Measurements from ENCODE around the gene KRT77.

Gene KRT77

DNA sequence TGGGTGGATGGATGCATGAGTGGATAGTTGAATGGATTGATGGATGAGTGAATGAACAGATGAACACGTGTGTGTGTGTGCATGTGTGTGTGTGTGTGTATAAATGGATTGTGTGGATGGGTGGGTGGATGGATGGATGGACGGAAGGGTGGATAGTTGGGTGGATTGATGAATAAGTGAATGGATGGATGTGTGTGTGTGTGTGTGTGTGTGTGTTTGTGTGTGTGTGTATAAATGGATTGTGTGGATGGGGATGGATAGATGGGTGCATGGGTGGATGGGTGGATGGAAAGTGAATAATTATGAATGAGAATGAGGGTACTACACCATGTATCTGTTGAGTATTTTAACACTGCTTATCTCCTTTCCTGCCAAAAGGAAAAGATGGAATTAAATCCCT, 986 bp downstream of the KRT77 start:
- no peak overlapping the region for H3K27ac ChIP-seq (ENCODE audit: low read depth, low read length)
- H3K4me1 ChIP-seq (ENCODE audit: insufficient read depth, low read length), result no peaks in the 10 kb centered on the region
- H3K9ac ChIP-seq (ENCODE audit: low read length), result no peak overlapping the region
- H3K27me3 ChIP-seq (ENCODE audit: control insufficient read depth in 1 of 2, insufficient read depth in 2 of 2, low read length in 2 of 2), result no peaks in the 10 kb centered on the region
- H3K4me3 ChIP-seq (ENCODE audit: low read depth in 1 of 2, low read length in 2 of 2), result no peak overlapping the region
- no peaks in the 10 kb centered on the region for H3K36me3 ChIP-seq (ENCODE audit: insufficient read depth, low read length)
- H3K9me3 ChIP-seq (ENCODE audit: low read length), result no peaks in the 10 kb centered on the region

DNA sequence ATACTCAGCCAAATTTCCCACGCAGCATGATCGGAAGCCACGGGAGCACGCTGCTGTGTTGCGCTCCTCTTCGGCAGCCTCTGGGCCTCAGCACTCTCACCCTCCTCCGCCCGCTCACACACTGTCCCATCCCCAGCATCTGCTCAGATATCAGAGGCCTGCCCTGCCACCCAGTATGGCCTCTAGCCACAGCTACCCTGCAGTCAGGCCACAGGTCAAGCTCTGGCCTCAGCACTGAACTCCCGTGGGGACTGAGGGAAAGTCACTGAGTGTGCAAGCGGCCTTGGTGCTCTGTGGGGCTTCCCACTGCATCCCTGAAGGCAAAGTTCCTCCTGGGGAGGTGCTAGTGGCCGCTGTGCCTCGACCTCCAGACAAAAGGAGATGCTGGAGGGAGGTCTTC, 2.0 kb downstream of the KRT77 start:
- H3K36me3 ChIP-seq (ENCODE audit: insufficient read depth, low read length), result no peaks in the 10 kb centered on the region
- no peaks in the 10 kb centered on the region for H3K27me3 ChIP-seq (ENCODE audit: control insufficient read depth in 1 of 2, insufficient read depth in 2 of 2, low read length in 2 of 2)
- no peak overlapping the region for H3K4me3 ChIP-seq (ENCODE audit: low read depth in 1 of 2, low read length in 2 of 2)
- no peaks in the 10 kb centered on the region for H3K9me3 ChIP-seq (ENCODE audit: low read length)
- no peak overlapping the region for H3K27ac ChIP-seq (ENCODE audit: low read depth, low read length)
- H3K4me1 ChIP-seq (ENCODE audit: insufficient read depth, low read length), result no peaks in the 10 kb centered on the region
- H3K9ac ChIP-seq (ENCODE audit: low read length), result no peak overlapping the region

GRCh38 chr12:52699960-52700359, 3.4 kb downstream of the KRT77 start:
- Histone ChIP-seq H3K36me3 (ENCODE audit: insufficient read depth, low read length) (no peaks in the 10 kb centered on the region), H3K4me1 (ENCODE audit: insufficient read depth, low read length) (no peaks in the 10 kb centered on the region), H3K27ac (ENCODE audit: low read depth, low read length) (no peak overlapping the region), H3K27me3 (ENCODE audit: control insufficient read depth in 1 of 2, insufficient read depth in 2 of 2, low read length in 2 of 2) (no peaks in the 10 kb centered on the region), H3K9me3 (ENCODE audit: low read length) (no peaks in the 10 kb centered on the region), H3K4me3 (ENCODE audit: low read depth in 1 of 2, low read length in 2 of 2) (no peak overlapping the region), H3K9ac (ENCODE audit: low read length) (no peak overlapping the region)

DNA sequence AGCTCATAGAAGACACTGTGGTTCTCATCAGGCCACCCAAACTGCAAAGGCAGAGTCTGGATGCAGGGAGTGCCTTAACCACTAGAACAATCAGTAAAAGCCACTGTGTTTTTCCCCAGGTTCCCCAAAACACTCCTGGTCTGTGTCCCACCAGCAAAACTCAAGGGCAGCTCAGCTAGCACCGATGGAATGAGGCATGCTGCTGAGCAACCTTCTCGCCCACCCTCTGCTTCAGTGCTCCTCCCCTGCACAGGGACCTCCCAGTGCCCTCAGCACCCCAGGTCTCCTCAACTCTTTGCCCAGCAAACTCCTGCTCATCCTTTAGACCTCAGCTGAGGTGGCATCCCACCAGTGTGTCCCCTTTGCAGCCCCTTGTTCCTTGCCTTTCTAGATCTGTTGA, 4.0 kb downstream of the KRT77 start:
- no peaks in the 10 kb centered on the region for H3K4me1 ChIP-seq (ENCODE audit: insufficient read depth, low read length)
- H3K4me3 ChIP-seq (ENCODE audit: low read depth in 1 of 2, low read length in 2 of 2), result no peak overlapping the region
- no peaks in the 10 kb centered on the region for H3K27me3 ChIP-seq (ENCODE audit: control insufficient read depth in 1 of 2, insufficient read depth in 2 of 2, low read length in 2 of 2)
- H3K9ac ChIP-seq (ENCODE audit: low read length), result no peak overlapping the region
- H3K36me3 ChIP-seq (ENCODE audit: insufficient read depth, low read length), result no peaks in the 10 kb centered on the region
- no peaks in the 10 kb centered on the region for H3K9me3 ChIP-seq (ENCODE audit: low read length)
- no peak overlapping the region for H3K27ac ChIP-seq (ENCODE audit: low read depth, low read length)

- no peak overlapping the region for H3K4me3 ChIP-seq (ENCODE audit: low read depth in 1 of 2, low read length in 2 of 2)
- no peaks in the 10 kb centered on the region for H3K4me1 ChIP-seq (ENCODE audit: insufficient read depth, low read length)
- H3K9me3 ChIP-seq (ENCODE audit: low read length), result no peaks in the 10 kb centered on the region
- H3K9ac ChIP-seq (ENCODE audit: low read length), result no peak overlapping the region
- no peak overlapping the region for H3K27ac ChIP-seq (ENCODE audit: low read depth, low read length)
- no peaks in the 10 kb centered on the region for H3K36me3 ChIP-seq (ENCODE audit: insufficient read depth, low read length)
- no peaks in the 10 kb centered on the region for H3K27me3 ChIP-seq (ENCODE audit: control insufficient read depth in 1 of 2, insufficient read depth in 2 of 2, low read length in 2 of 2)
Measured at GRCh38 chr12:52698651-52699340, 4.5 kb downstream of the KRT77 start.

GRCh38 chr12:52697058-52697582, 6.2 kb downstream of the KRT77 start:
- Histone ChIP-seq H3K27ac (ENCODE audit: low read depth, low read length) (no peak overlapping the region), H3K4me3 (ENCODE audit: low read depth in 1 of 2, low read length in 2 of 2) (no peak overlapping the region)

DNA sequence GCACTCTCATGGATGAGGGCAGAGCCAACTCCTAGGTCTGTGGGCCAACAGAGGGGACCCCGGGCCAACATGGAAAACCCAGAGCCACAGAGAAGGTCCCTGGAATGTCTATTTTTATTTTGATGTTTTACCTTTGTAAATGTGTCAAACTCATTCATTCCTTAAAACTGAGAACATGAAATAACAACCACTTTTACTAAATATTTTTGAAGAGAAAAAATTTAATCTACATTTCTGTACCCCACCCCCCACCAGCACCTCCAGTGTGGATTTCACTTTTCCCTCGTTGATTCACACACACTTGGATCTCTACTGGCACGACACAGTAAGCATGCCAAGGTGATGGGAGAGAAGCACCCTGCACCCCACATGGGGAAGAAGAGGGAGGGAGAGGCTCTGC, 6.7 kb downstream of the KRT77 start:
- H3K27me3 ChIP-seq (ENCODE audit: control insufficient read depth in 1 of 2, insufficient read depth in 2 of 2, low read length in 2 of 2), result peaks cover 0 to 8% of the 10 kb centered on the region in 2 donors
- H3K36me3 ChIP-seq (ENCODE audit: insufficient read depth, low read length), result no peaks in the 10 kb centered on the region
- no peak overlapping the region for H3K27ac ChIP-seq (ENCODE audit: low read depth, low read length)
- no peaks in the 10 kb centered on the region for H3K4me1 ChIP-seq (ENCODE audit: insufficient read depth, low read length)
- no peak overlapping the region for H3K4me3 ChIP-seq (ENCODE audit: low read depth in 1 of 2, low read length in 2 of 2)
- H3K9ac ChIP-seq (ENCODE audit: low read length), result no peak overlapping the region
- H3K9me3 ChIP-seq (ENCODE audit: low read length), result no peaks in the 10 kb centered on the region

More at GRCh38 chr12:52697058-52697582, 6.2 kb downstream of the KRT77 start:
- Histone ChIP-seq H3K9ac (ENCODE audit: low read length) (no peak overlapping the region), H3K4me1 (ENCODE audit: insufficient read depth, low read length) (no peaks in the 10 kb centered on the region), H3K27me3 (ENCODE audit: control insufficient read depth in 1 of 2, insufficient read depth in 2 of 2, low read length in 2 of 2) (peaks cover 0 to 3% of the 10 kb centered on the region in 2 donors), H3K9me3 (ENCODE audit: low read length) (no peaks in the 10 kb centered on the region), H3K36me3 (ENCODE audit: insufficient read depth, low read length) (no peaks in the 10 kb centered on the region)

GRCh38 chr12:52695039-52695438, 8.3 kb downstream of the KRT77 start:
- Histone ChIP-seq H3K4me3 (ENCODE audit: low read depth in 1 of 2, low read length in 2 of 2) (no peak overlapping the region), H3K27ac (ENCODE audit: low read depth, low read length) (no peak overlapping the region), H3K4me1 (ENCODE audit: insufficient read depth, low read length) (no peaks in the 10 kb centered on the region), H3K36me3 (ENCODE audit: insufficient read depth, low read length) (no peaks in the 10 kb centered on the region), H3K9ac (ENCODE audit: low read length) (no peak overlapping the region), H3K9me3 (ENCODE audit: low read length) (no peaks in the 10 kb centered on the region), H3K27me3 (ENCODE audit: control insufficient read depth in 1 of 2, insufficient read depth in 2 of 2, low read length in 2 of 2) (peaks cover 5 to 19% of the 10 kb centered on the region in 2 donors)

DNA sequence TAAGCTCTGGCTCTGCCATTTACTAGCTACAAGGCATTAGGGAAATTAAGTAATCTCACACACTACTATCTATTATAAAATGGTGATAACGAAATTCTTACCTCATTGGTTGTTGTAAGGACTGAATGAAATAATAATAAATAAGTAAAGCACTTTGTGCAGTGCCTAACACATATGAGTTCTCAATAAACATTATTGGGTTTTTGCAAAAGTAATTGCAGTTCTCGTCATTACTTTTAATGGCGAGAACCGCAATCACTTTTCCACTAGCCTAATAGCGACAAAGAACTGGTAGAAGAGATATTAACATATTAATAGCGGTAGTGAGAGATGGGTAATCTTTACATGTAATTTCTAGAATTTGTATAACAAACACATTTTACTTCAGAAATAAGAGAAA, 9.2 kb downstream of the KRT77 start:
- no peaks in the 10 kb centered on the region for H3K4me1 ChIP-seq (ENCODE audit: insufficient read depth, low read length)
- H3K27me3 ChIP-seq (ENCODE audit: control insufficient read depth in 1 of 2, insufficient read depth in 2 of 2, low read length in 2 of 2), result peaks cover 5 to 19% of the 10 kb centered on the region in 2 donors
- no peak overlapping the region for H3K4me3 ChIP-seq (ENCODE audit: low read depth in 1 of 2, low read length in 2 of 2)
- no peaks in the 10 kb centered on the region for H3K36me3 ChIP-seq (ENCODE audit: insufficient read depth, low read length)
- H3K27ac ChIP-seq (ENCODE audit: low read depth, low read length), result no peak overlapping the region
- no peaks in the 10 kb centered on the region for H3K9me3 ChIP-seq (ENCODE audit: low read length)
- H3K9ac ChIP-seq (ENCODE audit: low read length), result no peak overlapping the region

DNA sequence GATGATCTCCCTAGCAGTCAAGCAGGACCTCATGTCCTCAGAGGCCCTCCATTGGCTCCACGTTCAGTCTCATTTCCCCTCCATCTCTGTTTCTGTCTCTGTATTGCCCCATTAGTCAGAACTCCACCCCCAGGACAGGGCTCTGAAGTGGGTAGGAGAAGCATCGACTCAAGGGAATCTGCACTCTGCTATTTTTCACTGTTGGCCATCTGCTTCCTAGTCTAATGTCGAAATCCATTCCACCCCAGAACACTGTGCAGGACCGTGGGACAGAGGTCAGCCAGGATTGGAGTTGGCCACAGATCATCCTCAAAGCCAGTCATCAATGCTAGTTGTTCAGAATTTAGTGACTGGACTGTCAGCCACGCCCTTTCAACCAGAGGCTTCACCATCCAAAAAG, 10.1 kb downstream of the KRT77 start:
- Histone ChIP-seq H3K4me3 (ENCODE audit: low read depth in 1 of 2, low read length in 2 of 2) (no peak overlapping the region), H3K36me3 (ENCODE audit: insufficient read depth, low read length) (no peaks in the 10 kb centered on the region), H3K9ac (ENCODE audit: low read length) (no peak overlapping the region), H3K27ac (ENCODE audit: low read depth, low read length) (no peak overlapping the region), H3K27me3 (ENCODE audit: control insufficient read depth in 1 of 2, insufficient read depth in 2 of 2, low read length in 2 of 2) (peaks cover 10 to 27% of the 10 kb centered on the region in 2 donors), H3K9me3 (ENCODE audit: low read length) (no peaks in the 10 kb centered on the region), H3K4me1 (ENCODE audit: insufficient read depth, low read length) (no peaks in the 10 kb centered on the region)

DNA sequence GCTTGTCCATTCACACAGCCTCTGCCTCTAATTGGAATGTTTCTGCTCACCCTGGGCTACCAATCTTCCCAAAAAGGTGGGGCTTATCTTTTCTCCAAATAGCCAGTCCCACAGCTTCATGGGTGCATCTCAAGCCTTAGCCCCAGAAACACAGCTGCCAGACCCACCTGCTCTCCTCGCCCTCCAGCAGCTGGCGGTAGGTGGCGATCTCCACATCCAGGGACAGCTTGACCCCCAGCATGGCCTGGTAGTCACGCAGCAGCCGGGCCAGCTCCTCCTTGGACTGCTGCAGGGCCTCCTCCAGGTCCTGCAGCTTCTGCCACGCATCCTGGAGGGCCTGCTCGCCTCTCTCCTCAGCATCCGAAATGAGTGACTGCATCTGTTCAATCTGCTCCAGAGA, 11.1 kb downstream of the KRT77 start:
- Histone ChIP-seq H3K27me3 (ENCODE audit: control insufficient read depth in 1 of 2, insufficient read depth in 2 of 2, low read length in 2 of 2) (peaks cover 15 to 32% of the 10 kb centered on the region in 2 donors), H3K36me3 (ENCODE audit: insufficient read depth, low read length) (no peaks in the 10 kb centered on the region), H3K4me1 (ENCODE audit: insufficient read depth, low read length) (no peaks in the 10 kb centered on the region), H3K4me3 (ENCODE audit: low read depth in 1 of 2, low read length in 2 of 2) (no peak overlapping the region), H3K9ac (ENCODE audit: low read length) (no peak overlapping the region), H3K27ac (ENCODE audit: low read depth, low read length) (no peak overlapping the region), H3K9me3 (ENCODE audit: low read length) (no peaks in the 10 kb centered on the region)

DNA sequence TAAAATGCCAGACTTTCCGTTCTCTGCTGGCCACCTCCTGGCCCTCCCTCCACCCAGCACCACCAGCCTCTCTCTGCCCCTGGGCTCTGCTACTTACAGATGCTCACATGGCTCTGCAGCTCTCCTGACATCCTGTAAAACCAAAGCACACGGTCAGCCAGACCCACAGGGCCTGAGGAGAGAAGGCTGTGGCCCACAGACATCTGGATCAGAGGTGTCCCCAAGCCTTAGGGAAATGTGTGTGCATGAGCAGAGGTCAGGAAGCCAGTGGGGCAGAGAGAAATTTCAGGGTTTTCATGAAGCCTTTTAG, 11.5 kb downstream of the KRT77 start:
- Histone ChIP-seq H3K27me3 (ENCODE audit: control insufficient read depth in 1 of 2, insufficient read depth in 2 of 2, low read length in 2 of 2) (peaks cover 15 to 32% of the 10 kb centered on the region in 2 donors), H3K27ac (ENCODE audit: low read depth, low read length) (no peak overlapping the region), H3K4me3 (ENCODE audit: low read depth in 1 of 2, low read length in 2 of 2) (no peak overlapping the region), H3K36me3 (ENCODE audit: insufficient read depth, low read length) (no peaks in the 10 kb centered on the region), H3K9ac (ENCODE audit: low read length) (no peak overlapping the region), H3K4me1 (ENCODE audit: insufficient read depth, low read length) (no peaks in the 10 kb centered on the region), H3K9me3 (ENCODE audit: low read length) (no peaks in the 10 kb centered on the region)

Measured in muscle layer of colon (tissue), 2 donors.